Inflammatory macrophage (primary cell): ENCODE results near the gene TPO.

ENCODE experiments used
- DNase-seq, 2 donors: peaks; one replicate each; pipeline ENCODE4 v3.0.0-alpha.2; 2020 to 2022

The TPO gene

GRCh38 chr2:1451422-1451821 is 38.2 kb downstream of the TPO start:
- DNase-seq, result no peak

- no peak for DNase-seq
Observed at GRCh38 chr2:1453561-1453960, 40.3 kb downstream of the TPO start.

GRCh38 chr2:1454346-1454745 is 41.1 kb downstream of the TPO start:
- no peak for DNase-seq

GRCh38 chr2:1455466-1455865 is 42.2 kb downstream of the TPO start:
- no peak for DNase-seq

- no peak for DNase-seq
Observed at GRCh38 chr2:1458432-1458831, 45.2 kb downstream of the TPO start.

- no peak for DNase-seq
Observed at GRCh38 chr2:1459727-1460126, 46.5 kb downstream of the TPO start.

GRCh38 chr2:1460851-1461418 is 47.7 kb downstream of the TPO start:
- DNase-seq, result no peak

- no peak for DNase-seq
Observed at GRCh38 chr2:1461507-1462390, 48.5 kb downstream of the TPO start.

- DNase-seq, result no peak
Observed at GRCh38 chr2:1462994-1463393, 49.7 kb downstream of the TPO start.

GRCh38 chr2:1472350-1472749 is 59.1 kb downstream of the TPO start:
- no peak for DNase-seq

GRCh38 chr2:1476617-1477195 is 63.4 kb downstream of the TPO start:
- no peak for DNase-seq

- no peak for DNase-seq
Observed at GRCh38 chr2:1477196-1478040, 64.2 kb downstream of the TPO start.

- DNase-seq, result no peak
Observed at GRCh38 chr2:1478311-1479305, 65.3 kb downstream of the TPO start.

- no peak for DNase-seq
Observed at GRCh38 chr2:1479346-1479745, 66.1 kb downstream of the TPO start.

- no peak for DNase-seq
Observed at GRCh38 chr2:1480671-1481076, 67.4 kb downstream of the TPO start.

- DNase-seq, result no peak
Observed at GRCh38 chr2:1481406-1482252, 68.4 kb downstream of the TPO start.

GRCh38 chr2:1482253-1482675 is 69.0 kb downstream of the TPO start:
- DNase-seq, result no peak

GRCh38 chr2:1482981-1483380 is 69.7 kb downstream of the TPO start:
- DNase-seq, result no peak

- DNase-seq, result no peak
Observed at GRCh38 chr2:1483551-1483950, 70.3 kb downstream of the TPO start.

- DNase-seq, result no peak
Observed at GRCh38 chr2:1484131-1484884, 71.0 kb downstream of the TPO start.
